Endodermal cell (in vitro differentiated cells): ENCODE measurements around the gene GLG1. TPM values are rescaled to one million over a fixed set of nuclear protein-coding genes. Genes with fewer than 3 reads are reported as not detected.
"Not testable (repeated sequence)": the region's sequence is repeated elsewhere in the genome, so short reads cannot be mapped to it uniquely, and the experiment has no call there.

Experiments used
- DNase-seq: peaks from one replicate; pipeline ENCODE4 v3.0.0-alpha.2; 2017
- H3K27ac ChIP-seq: 2 replicates; pipeline ENCODE4 v1.5.1; 2013; ENCODE audit warnings: mild to moderate bottlenecking, low read depth, low read length, moderate library complexity
- H3K27me3 ChIP-seq: 2 replicates; pipeline ENCODE4 v1.6.1; 2013; ENCODE audit warnings: mild to moderate bottlenecking, low read length, moderate library complexity; ENCODE audit not compliant: insufficient read depth, control insufficient read depth, poor library complexity, severe bottlenecking
- H3K36me3 ChIP-seq: 2 replicates; pipeline ENCODE4 v1.7.0; 2013; ENCODE audit warnings: mild to moderate bottlenecking, low read length, moderate library complexity; ENCODE audit not compliant: control insufficient read depth, insufficient read depth
- H3K4me1 ChIP-seq: one replicate; pipeline ENCODE4 v1.7.0; 2013; ENCODE audit warnings: low read length; ENCODE audit not compliant: control insufficient read depth, insufficient read depth
- H3K4me3 ChIP-seq: 2 replicates; pipeline ENCODE4 v1.5.1; 2013; ENCODE audit warnings: mild to moderate bottlenecking, low read length, moderate library complexity
- H3K9ac ChIP-seq: 2 replicates; pipeline ENCODE4 v1.6.1; 2013; ENCODE audit warnings: mild to moderate bottlenecking, low read length, moderate library complexity; ENCODE audit not compliant: poor library complexity, severe bottlenecking; ENCODE audit errors: extremely low read depth
- H3K9me3 ChIP-seq: 2 replicates; pipeline ENCODE4 v1.6.1; 2013; ENCODE audit warnings: mild to moderate bottlenecking, low read length, moderate library complexity; ENCODE audit not compliant: control insufficient read depth
- H3K27ac Mint-ChIP-seq: 2 replicates; pipeline ENCODE4 v1.8.0; 2020; ENCODE audit warnings: mixed read lengths
- H3K27me3 Mint-ChIP-seq: 2 replicates; pipeline ENCODE4 v1.8.0; 2021; ENCODE audit warnings: mild to moderate bottlenecking, mixed read lengths; ENCODE audit not compliant: insufficient read depth
- H3K36me3 Mint-ChIP-seq: 2 replicates; pipeline ENCODE4 v1.8.0; 2020; ENCODE audit warnings: low read depth, mixed read lengths
- H3K4me1 Mint-ChIP-seq: 2 replicates; pipeline ENCODE4 v1.8.0; 2020; ENCODE audit warnings: mixed read lengths
- H3K4me3 Mint-ChIP-seq: 2 replicates; pipeline ENCODE4 v1.8.0; 2020; ENCODE audit warnings: mild to moderate bottlenecking, moderate library complexity, mixed read lengths
- H3K9me3 Mint-ChIP-seq: 2 replicates; pipeline ENCODE4 v1.8.0; 2020; ENCODE audit warnings: mild to moderate bottlenecking, mixed read lengths
- WGBS, 2 experiments: methylation state at CpG; one replicate each; pipeline versions ENCODE4 v1.1.5 to v1.1.7; 2013; ENCODE audit warnings: missing lambda C conversion rate in 2 of 2, mixed read lengths in 1 of 2; ENCODE audit not compliant: insufficient coverage in 1 of 2, insufficient read length in 1 of 2; 5-methylcytosine and 5-hydroxymethylcytosine counted together
- total RNA-seq, 2 donors: library from RNA; stranded (reverse); fragmentation: NEBNext Ultra II Directional in 1 of 2; extraction: Animal tissue kit (Norgen Biotek cat#: 25700) in 1 of 2; gene quantifications; 2 replicates in 1 of 2; 3 replicates in 1 of 2; pipeline ENCODE4 v1.2.1, GENCODE V29; 2021

The GLG1 gene
- total RNA-seq, 2 donors from 2014 or later, result 120 to 136 TPM

- not testable (repeated sequence) for H3K4me3 Mint-ChIP-seq, H3K9me3 Mint-ChIP-seq, H3K36me3 Mint-ChIP-seq, H3K4me1 Mint-ChIP-seq, H3K4me1 ChIP-seq, H3K9me3 ChIP-seq, H3K9ac ChIP-seq, H3K36me3 ChIP-seq, H3K4me3 ChIP-seq, DNase-seq, H3K27ac Mint-ChIP-seq, H3K27me3 Mint-ChIP-seq, H3K27me3 ChIP-seq, H3K27ac ChIP-seq
- 72% methylated on average over 5 of the region's 13 CpGs; no CpG with 5 or more reads in 1 of the 2 experiments for WGBS, 2 experiments
These were observed 194.7 kb downstream of the GLG1 start for GRCh38 chr16:74412138-74412774.

- DNase-seq, H3K9me3 ChIP-seq, H3K36me3 Mint-ChIP-seq, H3K27me3 ChIP-seq, H3K27me3 Mint-ChIP-seq, H3K27ac Mint-ChIP-seq, H3K4me1 ChIP-seq, H3K9ac ChIP-seq, H3K4me3 ChIP-seq, H3K9me3 Mint-ChIP-seq, H3K27ac ChIP-seq, H3K36me3 ChIP-seq, H3K4me1 Mint-ChIP-seq, H3K4me3 Mint-ChIP-seq: not testable (repeated sequence)
- WGBS, 2 experiments, result 94% methylated on average over 6 of the region's 9 CpGs; no CpG with 5 or more reads in 1 of the 2 experiments
These were observed 195.9 kb downstream of the GLG1 start for GRCh38 chr16:74410981-74411380.

- WGBS, 2 experiments, result 76% methylated on average over 3 of the region's 18 CpGs; no CpG with 5 or more reads in 1 of the 2 experiments
- not testable (repeated sequence) for H3K27ac Mint-ChIP-seq, H3K36me3 Mint-ChIP-seq, H3K4me3 Mint-ChIP-seq, H3K4me1 ChIP-seq, H3K9ac ChIP-seq, H3K27me3 ChIP-seq, H3K27me3 Mint-ChIP-seq, H3K4me3 ChIP-seq, DNase-seq, H3K36me3 ChIP-seq, H3K4me1 Mint-ChIP-seq, H3K27ac ChIP-seq, H3K9me3 ChIP-seq, H3K9me3 Mint-ChIP-seq
These were observed 196.6 kb downstream of the GLG1 start for GRCh38 chr16:74410057-74410957.

GRCh38 chr16:74409185-74409981 is 197.5 kb downstream of the GLG1 start:
- H3K4me3 ChIP-seq, H3K4me3 Mint-ChIP-seq, H3K27ac ChIP-seq, H3K27me3 Mint-ChIP-seq, H3K27me3 ChIP-seq, H3K4me1 Mint-ChIP-seq, H3K27ac Mint-ChIP-seq, H3K36me3 Mint-ChIP-seq, H3K36me3 ChIP-seq, H3K9ac ChIP-seq, H3K4me1 ChIP-seq, H3K9me3 ChIP-seq, H3K9me3 Mint-ChIP-seq, DNase-seq: not testable (repeated sequence)
- WGBS, 2 experiments, result 90% methylated on average over 8 of the region's 15 CpGs; no CpG with 5 or more reads in 1 of the 2 experiments

- H3K4me3 Mint-ChIP-seq, result peak overlapping the region; percentile 43
- not testable (repeated sequence) for H3K4me1 ChIP-seq, H3K4me3 ChIP-seq, H3K27ac Mint-ChIP-seq, H3K4me1 Mint-ChIP-seq, H3K27ac ChIP-seq, H3K9me3 Mint-ChIP-seq, H3K36me3 ChIP-seq, H3K9me3 ChIP-seq, H3K9ac ChIP-seq, H3K27me3 Mint-ChIP-seq, H3K27me3 ChIP-seq, H3K36me3 Mint-ChIP-seq
- 47% methylated on average over 7 of the region's 23 CpGs; no CpG with 5 or more reads in 1 of the 2 experiments for whole genome bisulfite sequencing, 2 experiments
- DNase-seq, result peak; percentile 67
These were observed 199.6 kb downstream of the GLG1 start for GRCh38 chr16:74407362-74407705.

GRCh38 chr16:74406600-74407361 is 200.1 kb downstream of the GLG1 start:
- not testable (repeated sequence) for H3K9ac ChIP-seq, H3K27me3 Mint-ChIP-seq, H3K4me3 ChIP-seq, H3K27ac Mint-ChIP-seq, H3K27me3 ChIP-seq, H3K4me1 ChIP-seq, H3K36me3 Mint-ChIP-seq, H3K27ac ChIP-seq, H3K9me3 Mint-ChIP-seq, H3K4me1 Mint-ChIP-seq, DNase-seq, H3K36me3 ChIP-seq, H3K9me3 ChIP-seq
- WGBS, 2 experiments, result 18% methylated on average over 3 of the region's 71 CpGs; no CpG with 5 or more reads in 1 of the 2 experiments
- peak overlapping the region; percentile 43 for H3K4me3 Mint-ChIP-seq
